HepG2 (cell line): ENCODE results near the gene SPSB2. TPM values are rescaled to one million over a fixed set of nuclear protein-coding genes. Genes with fewer than 3 reads are reported as not detected.

Source experiments
- ATAC-seq: fragments of 200-7000 bp; cut with Tn5 transposase; 3 replicates; pipeline ENCODE4 v1.9.1; 2020; ENCODE audit warnings: mild to moderate bottlenecking, moderate library complexity
- BruUV-seq: library from RNA; stranded (reverse); fragments of 400-500 nt; replicated peaks from 2 replicates; lab custom pipeline; 2021; lab: Mats Ljungman, UMichigan
- CTCF ChIA-PET: fragments of 300-600 bp; formaldehyde crosslinking; extraction: SDS; loops from one replicate; lab custom pipeline; 2021; ENCODE audit warnings: low total read pairs, inconsistent platforms, low intra/inter-chr PET ratio; lab: Yijun Ruan, JAX
- POLR2A ChIA-PET: fragments of 350-600 bp; sonication (Branson Sonifier 250); formaldehyde crosslinking; loops from one replicate; lab custom pipeline; 2020; ENCODE audit warnings: antibody characterized with exemption, inconsistent platforms; lab: Yijun Ruan, JAX
- DNase-seq: peaks from one replicate; pipeline ENCODE4 v3.0.0-alpha.2; 2015; ENCODE audit warnings: low spot score
- FAIRE-seq: peaks from 3 replicates; lab custom pipeline; 2011; peaks lifted over from hg19 to GRCh38; lab: Jason Lieb, UNC
- H2AFZ ChIP-seq: one replicate; pipeline ENCODE4 v1.6.1; 2011; ENCODE audit warnings: low read length, inconsistent platforms
- H3K27ac ChIP-seq: fragments of 300-600 bp; 3 replicates; pipeline ENCODE4 v1.8.0; 2011; ENCODE audit warnings: mixed run types, mild to moderate bottlenecking, mixed read lengths, low read length, inconsistent platforms; ENCODE audit not compliant: insufficient read depth; ENCODE audit errors: extremely low read length
- H3K27me3 ChIP-seq, 2 experiments: fragments of 200-600 bp in 1 of 2; 2 replicates in 1 of 2; 3 replicates in 1 of 2; pipeline versions ENCODE4 v1.6.0 to v1.8.0; 2011; ENCODE audit warnings: low read length in 2 of 2, mild to moderate bottlenecking in 2 of 2, moderate library complexity in 2 of 2, inconsistent platforms in 1 of 2; ENCODE audit not compliant: insufficient read depth in 2 of 2, control insufficient read depth in 1 of 2
- H3K36me3 ChIP-seq, 2 experiments: fragments of 200-600 bp in 1 of 2; replicated peaks in 1 of 2; 2 replicates in 1 of 2; 3 replicates in 1 of 2; pipeline versions ENCODE4 v1.5.1 to v1.8.0; 2011; ENCODE audit warnings: low read length in 2 of 2, inconsistent platforms in 1 of 2; ENCODE audit not compliant: insufficient read depth in 2 of 2, control insufficient read depth in 1 of 2
- H3K4me1 ChIP-seq: 2 replicates; pipeline ENCODE4 v1.5.1; 2012; ENCODE audit warnings: low read length, inconsistent platforms; ENCODE audit not compliant: insufficient read depth
- H3K4me2 ChIP-seq: 2 replicates; pipeline ENCODE4 v1.6.0; 2011; ENCODE audit warnings: low read depth, low read length, inconsistent platforms
- H3K4me3 ChIP-seq, 3 experiments: fragments of 200-600 bp in 1 of 3; sonication (generic), shearing (Covaris generic) in 1 of 3; replicated peaks in 1 of 3; 2 replicates each; pipeline ENCODE4 v1.5.1; 2011 to 2016; ENCODE audit warnings: low read length in 3 of 3, inconsistent platforms in 2 of 3, low read depth in 2 of 3, mild to moderate bottlenecking in 2 of 3, control low read depth in 1 of 3, mixed read lengths in 1 of 3; ENCODE audit not compliant: insufficient read depth in 1 of 3
- H3K79me2 ChIP-seq: one replicate; pipeline ENCODE4 v1.6.1; 2011; ENCODE audit warnings: low read length, inconsistent platforms; ENCODE audit not compliant: insufficient read depth
- H3K9ac ChIP-seq: 2 replicates; pipeline ENCODE4 v1.6.0; 2011; ENCODE audit warnings: mild to moderate bottlenecking, low read depth, low read length, inconsistent platforms; ENCODE audit not compliant: insufficient read depth
- H3K9me3 ChIP-seq: 2 replicates; pipeline ENCODE4 v1.5.1; 2012; ENCODE audit warnings: mild to moderate bottlenecking, low read length
- H4K20me1 ChIP-seq: 2 replicates; pipeline ENCODE4 v1.6.0; 2011; ENCODE audit warnings: inconsistent platforms, mild to moderate bottlenecking, low read length, moderate library complexity; ENCODE audit not compliant: insufficient read depth
- EED ChIP-seq: sonication (generic); formaldehyde crosslinking; IDR thresholded peaks from 2 replicates; pipeline ENCODE4 v1.5.0; 2020; ENCODE audit warnings: mild to moderate bottlenecking, missing genetic modification reagents
- EHMT2 ChIP-seq: fragments of 200-600 bp; sonication (generic); IDR thresholded peaks from 2 replicates; pipeline ENCODE4 v1.7.0; 2017; ENCODE audit warnings: antibody characterized with exemption, low read depth, low read length, borderline replicate concordance
- FOSL2 ChIP-seq: sonication (generic); formaldehyde crosslinking; IDR thresholded peaks from 2 replicates; pipeline ENCODE4 v1.4.0; 2020; ENCODE audit warnings: missing genetic modification reagents
- FOXP1 ChIP-seq, 2 experiments: fragments of 450-650 bp in 1 of 2; IDR thresholded peaks; 2 replicates each; pipeline ENCODE4 v1.6.1; 2017 to 2018; ENCODE audit warnings: antibody characterized with exemption in 1 of 2
- GLI4 ChIP-seq: sonication (generic); formaldehyde crosslinking; IDR thresholded peaks from 2 replicates; pipeline ENCODE4 v1.5.1; 2020; ENCODE audit warnings: missing genetic modification reagents, mild to moderate bottlenecking, moderate library complexity, borderline replicate concordance
- HDAC6 ChIP-seq: fragments of 200-600 bp; sonication (generic); IDR thresholded peaks from 2 replicates; pipeline ENCODE4 v1.7.0; 2017; ENCODE audit warnings: mild to moderate bottlenecking, antibody characterized with exemption, low read length, low read depth
- KLF12 ChIP-seq: sonication (generic); formaldehyde crosslinking; IDR thresholded peaks from 2 replicates; pipeline ENCODE4 v1.4.0; 2020; ENCODE audit warnings: missing genetic modification reagents, borderline replicate concordance
- NRL ChIP-seq: sonication (generic); formaldehyde crosslinking; IDR thresholded peaks from 2 replicates; pipeline ENCODE4 v1.5.0; 2020; ENCODE audit warnings: missing genetic modification reagents, mild to moderate bottlenecking, moderate library complexity, borderline replicate concordance
- PHF20 ChIP-seq: sonication (generic); formaldehyde crosslinking; IDR thresholded peaks from 2 replicates; pipeline ENCODE4 v1.5.0; 2020; ENCODE audit warnings: mild to moderate bottlenecking, missing genetic modification reagents
- SALL2 ChIP-seq: sonication (generic); formaldehyde crosslinking; IDR thresholded peaks from 2 replicates; pipeline ENCODE4 v1.8.1; 2023; ENCODE audit warnings: mild to moderate bottlenecking, missing genetic modification reagents, inconsistent platforms
- SOX5 ChIP-seq: IDR thresholded peaks from 2 replicates; pipeline ENCODE4 v1.6.1; 2016; ENCODE audit warnings: borderline replicate concordance
- SOX6 ChIP-seq, 2 experiments: fragments of 450-650 bp in 1 of 2; sonication (generic) in 1 of 2; formaldehyde crosslinking in 1 of 2; IDR thresholded peaks; 2 replicates each; pipeline versions ENCODE4 v1.4.0 to v1.6.1; 2017 to 2020; ENCODE audit warnings: antibody characterized with exemption in 1 of 2, mild to moderate bottlenecking in 1 of 2, missing genetic modification reagents in 1 of 2
- ZFP36L2 ChIP-seq: sonication (generic); formaldehyde crosslinking; IDR thresholded peaks from 2 replicates; pipeline ENCODE4 v1.4.0; 2020; ENCODE audit warnings: missing genetic modification reagents
- ZNF292 ChIP-seq: sonication (generic); formaldehyde crosslinking; IDR thresholded peaks from 2 replicates; pipeline ENCODE4 v1.8.1; 2022; ENCODE audit warnings: mild to moderate bottlenecking, low read depth, missing genetic modification reagents, borderline replicate concordance
- ZNF546 ChIP-seq: sonication (generic); formaldehyde crosslinking; conservative IDR thresholded peaks from 2 replicates; pipeline ENCODE4 v1.8.1; 2023; ENCODE audit warnings: mild to moderate bottlenecking, missing genetic modification reagents
- WGBS: methylation state at CpG from one replicate; pipeline ENCODE4 v1.1.6; 2017; ENCODE audit warnings: low lambda C conversion rate; 5-methylcytosine and 5-hydroxymethylcytosine counted together
- in situ Hi-C: cut with HindIII; loops from 2 replicates; pipeline ENCODE4 v1.10.0; 2017; ENCODE audit warnings: low pct_unique_long_range_greater_than_20kb; ENCODE audit not compliant: extremely low pct_ligation_motif_present
- intact Hi-C: fragments of 100-400 bp; cut with micrococcal nuclease; formaldehyde crosslinking; loops from one replicate; pipeline ENCODE4 v1.10.0; 2022; ENCODE audit not compliant: unreplicated experiment
- polyA plus RNA-seq, 8 experiments: library from polyadenylated mRNA; depleted of rRNA in 3 of 8; stranded (reverse) in 7 of 8; unstranded in 1 of 8; fragments of >200 nt; fragmentation: Illumina TruSeq in 4 of 8; extraction: Trizol in 4 of 8; gene quantifications; 2 replicates each; pipeline versions ENCODE4 v1.2.1 to v1.2.3, GENCODE V29; 2011 to 2016; ENCODE audit warnings: low read depth in 4 of 8, missing spikeins in 1 of 8, mixed read lengths in 1 of 8; ENCODE audit not compliant: insufficient read depth in 1 of 8
- total RNA-seq, 5 experiments: library from RNA; depleted of rRNA; stranded (reverse); fragments of >200 nt; fragmentation: Illumina TruSeq; extraction: Trizol; gene quantifications; 2 replicates each; pipeline ENCODE4 v1.2.3, GENCODE V29; 2016; ENCODE audit warnings: low read depth in 1 of 5
- TF ChIP-seq, protein P1 (sequence below): sonication (generic); formaldehyde crosslinking; IDR thresholded peaks from 2 replicates; pipeline ENCODE4 v1.4.0; 2020; ENCODE audit warnings: missing genetic modification reagents, borderline replicate concordance
- TF ChIP-seq, protein P2 (sequence below): sonication (generic); formaldehyde crosslinking; IDR thresholded peaks from 2 replicates; pipeline ENCODE4 v1.4.0; 2020; ENCODE audit warnings: mild to moderate bottlenecking, missing genetic modification reagents
- TF ChIP-seq, protein P3 (sequence below): fragments of 450-650 bp; IDR thresholded peaks from 2 replicates; pipeline ENCODE4 v1.6.1; 2017
- TF ChIP-seq, protein P4 (sequence below): sonication (generic); formaldehyde crosslinking; IDR thresholded peaks from 2 replicates; pipeline ENCODE4 v1.4.0; 2020; ENCODE audit warnings: mild to moderate bottlenecking, low read depth, missing genetic modification reagents
- TF ChIP-seq, protein P5 (sequence below): sonication (generic); formaldehyde crosslinking; conservative IDR thresholded peaks from 2 replicates; pipeline ENCODE4 v1.8.1; 2023; ENCODE audit warnings: missing genetic modification reagents

Gene SPSB2
- total and polyA plus RNA-seq, 2 of the 13 experiments (the other 11 are each of a cell fraction or from before 2014, with no cell fraction given), result 2.0 to 6.2 TPM

DNA sequence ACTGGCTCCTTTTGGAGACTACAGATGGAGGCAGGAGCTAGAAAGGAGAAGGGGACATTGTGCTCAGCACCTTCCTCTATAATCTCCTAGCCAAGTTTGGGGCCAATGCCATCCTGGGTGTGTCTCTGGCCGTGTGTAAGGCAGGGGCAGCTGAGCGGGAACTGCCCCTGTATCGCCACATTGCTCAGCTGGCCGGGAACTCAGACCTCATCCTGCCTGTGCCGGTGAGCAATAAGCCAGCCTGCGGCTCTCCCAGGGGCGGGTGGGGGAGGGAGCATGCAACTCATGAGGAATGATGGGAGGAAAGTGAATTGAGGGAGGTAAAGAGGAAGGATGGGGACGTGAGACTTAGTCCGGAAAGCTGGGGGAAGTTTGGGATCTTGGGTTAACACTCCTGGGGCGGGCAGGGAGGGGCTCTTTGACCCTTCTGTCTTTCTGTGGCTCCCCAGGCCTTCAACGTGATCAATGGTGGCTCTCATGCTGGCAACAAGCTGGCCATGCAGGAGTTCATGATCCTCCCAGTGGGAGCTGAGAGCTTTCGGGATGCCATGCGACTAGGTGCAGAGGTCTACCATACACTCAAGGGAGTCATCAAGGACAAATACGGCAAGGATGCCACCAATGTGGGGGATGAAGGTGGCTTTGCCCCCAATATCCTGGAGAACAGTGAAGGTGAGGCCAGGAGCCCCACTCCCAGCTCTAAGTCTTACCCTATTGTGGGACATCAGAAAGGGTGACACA is 44.6 kb upstream of the SPSB2 start:
- ATAC-seq, result no peak
- H2AFZ ChIP-seq, result no peak overlapping the region
- ChIA-PET POLR2A (no interaction called here), CTCF (no interaction called here)
- no peaks in the 10 kb centered on the region for H4K20me1 ChIP-seq
- WGBS, result 94% methylated on average over 13 of the region's 14 CpGs
- peaks cover 28% of the 10 kb centered on the region for H3K4me1 ChIP-seq
- H3K79me2 ChIP-seq, result peaks cover 17% of the 10 kb centered on the region
- no peaks in the 10 kb centered on the region for H3K9me3 ChIP-seq
- intact Hi-C loops (no loop called here), in situ Hi-C loops (no loop called here)
- H3K4me2 ChIP-seq, result no peak overlapping the region
- no peak overlapping the region for H3K4me3 ChIP-seq
- no TSS peak for BruUV-seq
- no peak for FAIRE-seq
- H3K27ac ChIP-seq, result no peak overlapping the region
- DNase-seq, result no peak
- no peak overlapping the region for H3K9ac ChIP-seq
- H3K27me3 ChIP-seq, result no peaks in the 10 kb centered on the region
- TF ChIP-seq, protein P1, sequence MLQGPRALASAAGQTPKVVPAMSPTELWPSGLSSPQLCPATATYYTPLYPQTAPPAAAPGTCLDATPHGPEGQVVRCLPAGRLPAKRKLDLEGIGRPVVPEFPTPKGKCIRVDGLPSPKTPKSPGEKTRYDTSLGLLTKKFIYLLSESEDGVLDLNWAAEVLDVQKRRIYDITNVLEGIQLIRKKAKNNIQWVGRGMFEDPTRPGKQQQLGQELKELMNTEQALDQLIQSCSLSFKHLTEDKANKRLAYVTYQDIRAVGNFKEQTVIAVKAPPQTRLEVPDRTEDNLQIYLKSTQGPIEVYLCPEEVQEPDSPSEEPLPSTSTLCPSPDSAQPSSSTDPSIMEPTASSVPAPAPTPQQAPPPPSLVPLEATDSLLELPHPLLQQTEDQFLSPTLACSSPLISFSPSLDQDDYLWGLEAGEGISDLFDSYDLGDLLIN (CRISPR knock-in tag), result no peak
- no peak for TF ChIP-seq SALL2 (CRISPR knock-in tag)
- no peak for TF ChIP-seq FOXP1 (IDR thresholded peaks at IDR 0.05)
- no peak for TF ChIP-seq FOXP1 (CRISPR knock-in tag; IDR thresholded peaks at IDR 0.05)
- no peak for TF ChIP-seq ZNF292 (CRISPR knock-in tag)
- no peak for TF ChIP-seq ZFP36L2 (CRISPR knock-in tag)
- no peak for TF ChIP-seq NRL (CRISPR knock-in tag)
- TF ChIP-seq, protein P2, sequence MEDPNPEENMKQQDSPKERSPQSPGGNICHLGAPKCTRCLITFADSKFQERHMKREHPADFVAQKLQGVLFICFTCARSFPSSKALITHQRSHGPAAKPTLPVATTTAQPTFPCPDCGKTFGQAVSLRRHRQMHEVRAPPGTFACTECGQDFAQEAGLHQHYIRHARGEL (CRISPR knock-in tag), result no peak
- no peak for TF ChIP-seq PHF20 (CRISPR knock-in tag)
- TF ChIP-seq EHMT2, result no peak
- TF ChIP-seq, protein P3, sequence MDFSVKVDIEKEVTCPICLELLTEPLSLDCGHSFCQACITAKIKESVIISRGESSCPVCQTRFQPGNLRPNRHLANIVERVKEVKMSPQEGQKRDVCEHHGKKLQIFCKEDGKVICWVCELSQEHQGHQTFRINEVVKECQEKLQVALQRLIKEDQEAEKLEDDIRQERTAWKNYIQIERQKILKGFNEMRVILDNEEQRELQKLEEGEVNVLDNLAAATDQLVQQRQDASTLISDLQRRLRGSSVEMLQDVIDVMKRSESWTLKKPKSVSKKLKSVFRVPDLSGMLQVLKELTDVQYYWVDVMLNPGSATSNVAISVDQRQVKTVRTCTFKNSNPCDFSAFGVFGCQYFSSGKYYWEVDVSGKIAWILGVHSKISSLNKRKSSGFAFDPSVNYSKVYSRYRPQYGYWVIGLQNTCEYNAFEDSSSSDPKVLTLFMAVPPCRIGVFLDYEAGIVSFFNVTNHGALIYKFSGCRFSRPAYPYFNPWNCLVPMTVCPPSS, result no peak
- TF ChIP-seq GLI4, result no peak
- no peak for TF ChIP-seq ZNF546 (CRISPR knock-in tag)
- TF ChIP-seq, protein P4, sequence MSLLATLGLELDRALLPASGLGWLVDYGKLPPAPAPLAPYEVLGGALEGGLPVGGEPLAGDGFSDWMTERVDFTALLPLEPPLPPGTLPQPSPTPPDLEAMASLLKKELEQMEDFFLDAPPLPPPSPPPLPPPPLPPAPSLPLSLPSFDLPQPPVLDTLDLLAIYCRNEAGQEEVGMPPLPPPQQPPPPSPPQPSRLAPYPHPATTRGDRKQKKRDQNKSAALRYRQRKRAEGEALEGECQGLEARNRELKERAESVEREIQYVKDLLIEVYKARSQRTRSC (CRISPR knock-in tag), result no peak
- TF ChIP-seq SOX5 (CRISPR knock-in tag), result no peak
- no peak for TF ChIP-seq SOX6 (IDR thresholded peaks at IDR 0.05)
- no peak for TF ChIP-seq SOX6 (CRISPR knock-in tag; IDR thresholded peaks at IDR 0.05)
- no peak for TF ChIP-seq HDAC6
- no peak for TF ChIP-seq FOSL2 (CRISPR knock-in tag)
- TF ChIP-seq, protein P5, sequence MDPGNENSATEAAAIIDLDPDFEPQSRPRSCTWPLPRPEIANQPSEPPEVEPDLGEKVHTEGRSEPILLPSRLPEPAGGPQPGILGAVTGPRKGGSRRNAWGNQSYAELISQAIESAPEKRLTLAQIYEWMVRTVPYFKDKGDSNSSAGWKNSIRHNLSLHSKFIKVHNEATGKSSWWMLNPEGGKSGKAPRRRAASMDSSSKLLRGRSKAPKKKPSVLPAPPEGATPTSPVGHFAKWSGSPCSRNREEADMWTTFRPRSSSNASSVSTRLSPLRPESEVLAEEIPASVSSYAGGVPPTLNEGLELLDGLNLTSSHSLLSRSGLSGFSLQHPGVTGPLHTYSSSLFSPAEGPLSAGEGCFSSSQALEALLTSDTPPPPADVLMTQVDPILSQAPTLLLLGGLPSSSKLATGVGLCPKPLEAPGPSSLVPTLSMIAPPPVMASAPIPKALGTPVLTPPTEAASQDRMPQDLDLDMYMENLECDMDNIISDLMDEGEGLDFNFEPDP (CRISPR knock-in tag), result no peak
- no peak for TF ChIP-seq KLF12
- no peak for TF ChIP-seq EED (CRISPR knock-in tag)
- H3K36me3 ChIP-seq, result peaks cover 5 to 36% of the 10 kb centered on the region in 2 experiments; a peak in 3 of 5 replicates
